GM12875 (cell line): Measurements from ENCODE around the gene PTPRK.

ENCODE experiments used
- H3K4me3 ChIP-seq: one replicate; pipeline ENCODE4 v1.5.1; 2011; ENCODE audit warnings: low read depth, low read length, control low read depth
- CTCF ChIP-seq: IDR thresholded peaks from 2 replicates; pipeline ENCODE4 v1.5.1; 2011; ENCODE audit warnings: low read depth, mild to moderate bottlenecking, control low read depth, inconsistent platforms, low read length, moderate library complexity, borderline replicate concordance; ENCODE audit not compliant: insufficient read depth

The PTPRK gene

GRCh38 chr6:128395596-128395995 lies 124.8 kb downstream of the PTPRK start:
- H3K4me3 ChIP-seq: no peak overlapping the region
- no peak for TF ChIP-seq CTCF

GRCh38 chr6:128395188-128395587 lies 125.2 kb downstream of the PTPRK start:
- no peak for TF ChIP-seq CTCF
- no peak overlapping the region for H3K4me3 ChIP-seq

- no peak for TF ChIP-seq CTCF
- no peak overlapping the region for H3K4me3 ChIP-seq
These were observed 126.2 kb downstream of the PTPRK start for GRCh38 chr6:128394167-128394566.

GRCh38 chr6:128389820-128390534 lies 130.4 kb downstream of the PTPRK start:
- no peak overlapping the region for H3K4me3 ChIP-seq
- TF ChIP-seq CTCF: no peak

- TF ChIP-seq CTCF: no peak
These were observed 132.0 kb downstream of the PTPRK start for GRCh38 chr6:128388380-128388779.

GRCh38 chr6:128380891-128381290 lies 139.5 kb downstream of the PTPRK start:
- H3K4me3 ChIP-seq: no peak overlapping the region
- no peak for TF ChIP-seq CTCF

More at GRCh38 chr6:128388380-128388779, 132.0 kb downstream of the PTPRK start:
- H3K4me3 ChIP-seq: no peak overlapping the region

- TF ChIP-seq CTCF: no peak
- H3K4me3 ChIP-seq: no peak overlapping the region
These were observed 140.8 kb downstream of the PTPRK start for GRCh38 chr6:128379577-128379976.
